GM21515 (cell line): Measurements from ENCODE around the gene GTF3C1.
"Not testable (repeated sequence)": the region's sequence is repeated elsewhere in the genome, so short reads cannot be mapped to it uniquely, and the experiment has no call there.

Source experiments
- ATAC-seq: cut with Tn5 transposase; IDR thresholded peaks from one replicate; pipeline ENCODE4 v1.9.1; 2021; ENCODE audit not compliant: unreplicated experiment

Gene GTF3C1

GRCh38 chr16:27464626-27465482 is 84.9 kb downstream of the GTF3C1 start:
- no peak for ATAC-seq

GRCh38 chr16:27463741-27464591 is 85.7 kb downstream of the GTF3C1 start:
- ATAC-seq = no peak

- no peak for ATAC-seq
Measured at GRCh38 chr16:27462846-27463682, 86.6 kb downstream of the GTF3C1 start.

DNA sequence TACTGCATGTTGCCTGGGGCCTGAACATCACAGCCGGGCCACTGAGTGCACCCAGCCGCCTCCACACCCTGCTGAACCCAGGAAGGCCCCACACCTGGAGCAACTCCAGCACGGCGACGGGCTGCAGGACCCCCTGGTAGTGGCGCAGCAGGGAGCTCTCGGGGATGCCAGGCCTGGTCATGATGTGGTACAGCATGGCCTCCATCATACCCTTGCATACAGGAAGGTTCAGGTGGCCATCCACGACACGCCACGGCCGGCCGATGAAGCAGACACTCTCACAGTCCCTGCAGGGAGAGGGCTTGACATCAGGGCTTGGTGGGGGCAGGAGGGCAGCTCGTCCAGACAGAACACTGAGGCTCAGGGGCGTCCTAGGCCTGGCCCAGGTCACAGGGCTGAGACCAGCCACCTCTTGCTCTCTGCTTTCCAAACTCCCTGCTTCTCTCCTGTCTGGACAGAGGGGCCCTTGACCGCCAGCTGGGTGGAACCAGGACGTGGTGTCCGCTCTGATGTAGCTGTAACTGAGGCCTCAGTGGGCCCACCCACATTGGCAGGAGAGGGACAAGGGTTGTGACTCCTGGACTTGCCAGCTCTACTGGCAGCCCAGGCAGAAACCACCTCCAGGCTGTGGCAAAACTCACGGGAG is 87.4 kb downstream of the GTF3C1 start:
- no peak for ATAC-seq

- ATAC-seq = no peak
Measured at GRCh38 chr16:27461483-27462171, 88.1 kb downstream of the GTF3C1 start.

DNA sequence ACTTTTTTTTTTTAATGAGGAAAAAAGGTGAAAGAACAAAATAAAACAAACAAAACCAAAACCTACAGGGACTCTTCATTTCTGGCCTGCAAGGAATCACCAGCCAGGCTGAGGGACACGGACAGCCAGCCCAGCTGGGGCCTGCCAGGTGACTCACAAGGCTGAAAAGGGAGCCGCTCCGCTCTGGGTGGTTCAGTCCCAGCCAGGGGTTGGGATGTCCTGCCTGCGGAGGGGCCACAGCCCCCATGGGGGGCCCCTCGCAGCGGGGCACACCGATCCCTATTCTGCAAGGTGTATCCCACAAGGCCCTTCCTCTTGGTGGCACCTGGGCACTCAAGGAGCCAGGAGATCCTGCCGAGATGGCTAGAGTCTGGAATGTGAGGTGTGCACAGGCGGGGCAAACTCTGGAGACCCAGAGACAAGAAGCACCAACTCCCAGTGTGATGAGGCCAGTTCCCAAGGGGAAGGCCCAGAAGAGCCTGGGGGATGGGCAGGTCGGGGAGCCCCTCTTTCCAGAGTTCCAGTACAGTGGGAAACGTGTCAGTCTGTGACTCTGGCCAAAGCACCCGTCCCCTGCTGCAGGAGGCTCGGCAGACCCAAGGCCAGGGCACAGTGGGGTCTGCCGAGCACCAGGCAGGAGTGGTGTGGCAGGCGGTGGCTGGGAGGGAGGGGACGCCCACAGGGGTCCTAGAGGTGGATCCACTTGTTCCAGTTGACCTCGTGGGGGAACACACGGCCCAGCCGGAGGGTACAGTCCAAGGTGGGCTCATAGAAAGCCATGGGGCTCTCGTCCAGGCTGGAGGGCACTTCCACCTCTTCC is 88.8 kb downstream of the GTF3C1 start:
- no peak for ATAC-seq

GRCh38 chr16:27460213-27460612 is 89.5 kb downstream of the GTF3C1 start:
- no peak for ATAC-seq

- ATAC-seq = no peak
Measured at GRCh38 chr16:27458987-27459688, 90.6 kb downstream of the GTF3C1 start.

DNA sequence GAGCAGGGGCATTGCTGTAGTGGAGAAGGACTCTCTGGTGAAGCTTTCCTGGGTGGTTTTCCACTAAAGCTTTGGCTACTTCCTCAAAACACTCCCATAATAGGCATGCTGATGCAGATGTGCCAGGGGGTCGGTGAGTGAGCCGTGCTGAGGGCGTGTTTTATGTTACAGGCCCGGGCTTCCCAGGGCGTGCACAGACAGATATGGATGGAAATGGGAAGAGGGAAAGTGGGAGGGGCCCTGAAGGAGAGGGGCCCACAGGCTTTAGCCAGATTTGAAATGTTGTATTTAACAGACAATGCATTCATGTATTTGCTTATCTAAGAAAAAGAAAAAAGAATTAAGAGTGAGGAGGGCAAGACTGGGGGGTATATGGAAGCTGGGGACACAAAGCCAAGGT is 91.5 kb downstream of the GTF3C1 start:
- ATAC-seq = no peak

GRCh38 chr16:27457605-27457900 is 92.2 kb downstream of the GTF3C1 start:
- ATAC-seq = not testable (repeated sequence)

DNA sequence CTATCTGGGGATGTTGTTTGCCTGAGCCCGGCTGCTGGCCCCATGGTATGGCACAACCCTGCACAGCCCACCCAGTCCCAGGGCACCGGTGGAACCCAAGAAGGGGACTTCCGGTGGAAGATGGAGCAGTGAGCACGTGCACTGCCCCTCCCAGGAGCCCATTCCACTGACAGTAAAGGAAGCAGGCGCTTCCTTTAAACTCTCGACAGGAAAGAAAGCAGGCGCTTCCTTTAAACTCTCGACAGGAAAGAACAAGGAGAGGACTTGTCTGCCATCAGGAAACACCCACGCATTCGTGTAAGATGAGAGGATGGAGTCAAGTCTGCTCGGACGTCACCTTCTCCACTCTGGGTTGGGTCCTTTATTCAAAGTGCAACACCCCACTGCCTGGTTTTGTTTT is 94.0 kb downstream of the GTF3C1 start:
- no peak for ATAC-seq

DNA sequence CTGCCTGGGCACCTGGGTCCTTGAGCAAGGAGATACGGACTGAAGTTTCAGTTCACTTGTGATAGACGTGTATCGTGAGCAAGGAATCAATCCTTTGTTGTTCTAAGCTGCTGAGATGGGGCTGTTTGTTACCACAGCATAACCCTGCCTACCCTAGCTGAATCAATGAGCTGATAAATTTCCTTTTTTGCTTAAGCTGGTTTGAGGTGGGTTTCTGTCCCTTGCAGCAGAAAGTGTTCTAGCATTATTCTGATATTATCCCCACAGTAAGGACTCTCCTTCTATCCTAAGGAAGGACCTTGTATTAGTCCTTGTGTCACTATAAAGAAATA is 96.3 kb downstream of the GTF3C1 start:
- ATAC-seq = no peak

- ATAC-seq = no peak
Measured at GRCh38 chr16:27452569-27453493, 96.9 kb downstream of the GTF3C1 start.

GRCh38 chr16:27450196-27450549 is 99.5 kb downstream of the GTF3C1 start:
- no peak for ATAC-seq

DNA sequence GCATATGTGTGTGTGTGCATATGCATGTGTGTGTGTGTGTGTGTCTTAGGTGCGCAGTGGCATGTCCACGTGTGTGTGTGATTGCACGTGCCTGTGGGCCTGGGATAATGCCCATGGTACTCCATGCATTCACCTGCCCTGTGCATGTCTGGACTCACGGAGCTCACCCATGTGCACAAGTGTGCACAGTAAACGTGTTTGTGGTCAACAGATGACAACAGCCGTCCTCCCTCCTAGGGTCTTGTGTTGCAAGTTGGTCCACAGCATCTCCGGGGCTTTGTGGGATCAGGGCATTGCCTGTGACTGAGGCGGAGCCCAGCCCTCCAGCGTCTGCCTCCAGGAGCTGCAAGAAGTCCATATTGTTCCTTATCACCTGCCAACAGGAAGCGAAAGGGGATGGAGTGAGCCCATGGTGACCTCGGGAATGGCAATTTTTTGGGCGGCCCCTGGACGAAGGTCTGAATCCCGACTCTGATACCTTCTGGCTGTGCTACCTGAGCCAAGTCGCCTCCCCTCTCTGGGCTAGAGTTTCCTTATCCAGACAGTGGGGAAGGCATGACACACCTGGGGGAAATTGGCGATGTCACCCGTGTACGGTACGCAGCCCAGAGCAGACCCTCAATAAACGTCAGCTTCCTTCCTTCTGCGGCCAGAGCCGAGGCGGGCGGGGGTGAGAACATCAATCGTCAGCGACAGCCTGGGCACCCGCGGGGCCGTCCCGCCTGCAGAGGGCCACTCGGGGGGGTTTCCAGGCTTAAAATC is 100.1 kb downstream of the GTF3C1 start:
- ATAC-seq = peak; percentile 40

DNA sequence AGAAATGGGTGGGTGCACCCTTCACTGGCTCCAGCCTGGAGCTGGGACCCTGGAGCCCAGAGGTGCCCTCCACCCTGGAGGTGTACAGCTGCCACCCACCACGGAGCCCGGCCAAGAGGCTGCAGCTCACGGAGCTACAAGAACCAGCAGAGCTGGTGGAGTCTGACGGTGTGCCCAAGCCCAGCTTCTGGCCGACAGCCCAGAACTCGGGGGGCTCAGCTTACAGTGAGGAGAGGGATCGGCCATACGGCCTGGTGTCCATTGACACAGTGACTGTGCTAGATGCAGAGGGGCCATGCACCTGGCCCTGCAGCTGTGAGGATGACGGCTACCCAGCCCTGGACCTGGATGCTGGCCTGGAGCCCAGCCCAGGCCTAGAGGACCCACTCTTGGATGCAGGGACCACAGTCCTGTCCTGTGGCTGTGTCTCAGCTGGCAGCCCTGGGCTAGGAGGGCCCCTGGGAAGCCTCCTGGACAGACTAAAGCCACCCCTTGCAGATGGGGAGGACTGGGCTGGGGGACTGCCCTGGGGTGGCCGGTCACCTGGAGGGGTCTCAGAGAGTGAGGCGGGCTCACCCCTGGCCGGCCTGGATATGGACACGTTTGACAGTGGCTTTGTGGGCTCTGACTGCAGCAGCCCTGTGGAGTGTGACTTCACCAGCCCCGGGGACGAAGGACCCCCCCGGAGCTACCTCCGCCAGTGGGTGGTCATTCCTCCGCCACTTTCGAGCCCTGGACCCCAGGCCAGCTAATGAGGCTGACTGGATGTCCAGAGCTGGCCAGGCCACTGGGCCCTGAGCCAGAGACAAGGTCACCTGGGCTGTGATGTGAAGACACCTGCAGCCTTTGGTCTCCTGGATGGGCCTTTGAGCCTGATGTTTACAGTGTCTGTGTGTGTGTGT is 100.9 kb downstream of the GTF3C1 start:
- no peak for ATAC-seq
